Activated CD4-positive, alpha-beta T cell treated with anti-CD3 and anti-CD28 coated beads for 36 hours (primary cell): Measurements from ENCODE around the gene CNOT3. TPM values are rescaled to one million over a fixed set of nuclear protein-coding genes. Genes with fewer than 3 reads are reported as not detected.

ENCODE experiments used
- ATAC-seq: fragments of 200-7000 bp; cut with Tn5 transposase; one replicate; pipeline ENCODE4 v1.10.0; 2021; ENCODE audit warnings: mild to moderate bottlenecking, moderate library complexity
- CTCF ChIA-PET: fragments of 350-600 bp; sonication (Branson Sonifier 250); formaldehyde crosslinking; loops from one replicate; lab custom pipeline; 2021; ENCODE audit warnings: antibody characterized with exemption; lab: Charles Lee
- POLR2A ChIA-PET: fragments of 350-600 bp; sonication (Branson Sonifier 250); formaldehyde crosslinking; loops from one replicate; lab custom pipeline; 2021; ENCODE audit warnings: antibody characterized with exemption, inconsistent platforms; lab: Charles Lee
- DNase-seq: peaks from one replicate; pipeline ENCODE4 v3.0.0-alpha.2; 2020
- H3K27ac Mint-ChIP-seq: one replicate; pipeline ENCODE4 v1.8.0; 2021; ENCODE audit warnings: mixed read lengths
- H3K27me3 Mint-ChIP-seq: one replicate; pipeline ENCODE4 v1.8.0; 2021; ENCODE audit warnings: mixed read lengths
- H3K36me3 Mint-ChIP-seq: one replicate; pipeline ENCODE4 v1.8.0; 2021; ENCODE audit warnings: low read depth, mixed read lengths
- H3K4me1 Mint-ChIP-seq: one replicate; pipeline ENCODE4 v1.8.0; 2021; ENCODE audit warnings: mixed read lengths
- H3K4me3 Mint-ChIP-seq: one replicate; pipeline ENCODE4 v1.8.0; 2021; ENCODE audit warnings: mild to moderate bottlenecking, moderate library complexity, mixed read lengths
- H3K9me3 Mint-ChIP-seq: one replicate; pipeline ENCODE4 v1.8.0; 2021; ENCODE audit warnings: low read depth, mixed read lengths
- intact Hi-C, 2 experiments: fragments of 100-400 bp; cut with DNase I in 1 of 2; cut with micrococcal nuclease in 1 of 2; formaldehyde crosslinking; loops; one replicate each; pipeline versions ENCODE4 v1.14.2 to v1.15.1; 2022 to 2024; cut with DNase I, micrococcal nuclease
- total RNA-seq, 2 experiments: library from RNA; stranded (reverse); gene quantifications; one replicate each; pipeline ENCODE4 v1.2.3, GENCODE V29; 2021

CNOT3 gene
- total RNA-seq, 2 experiments from 2014 or later: 61.0 to 93.8 TPM

DNA sequence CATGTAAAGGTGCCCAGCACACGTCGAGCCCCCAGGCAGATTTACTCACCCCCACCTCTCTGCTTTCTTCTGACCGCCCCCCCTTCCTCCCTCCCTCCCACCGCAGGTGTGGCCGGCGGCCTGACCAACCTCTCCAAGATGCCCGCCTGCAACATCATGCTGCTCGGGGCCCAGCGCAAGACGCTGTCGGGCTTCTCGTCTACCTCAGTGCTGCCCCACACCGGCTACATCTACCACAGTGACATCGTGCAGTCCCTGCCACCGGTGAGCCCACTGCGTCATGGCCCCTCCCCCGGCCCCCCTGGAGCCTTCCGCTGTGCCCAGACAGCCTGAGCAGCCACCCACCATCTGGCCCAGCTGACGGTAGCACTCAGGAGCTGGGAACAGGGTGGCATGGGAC is 13.2 kb upstream of the CNOT3 start:
- Mint-ChIP-seq H3K27me3 (no peaks in the 10 kb centered on the region), H3K36me3 (peaks cover 45% of the 10 kb centered on the region), H3K4me3 (no peak overlapping the region), H3K9me3 (no peaks in the 10 kb centered on the region), H3K27ac (no peak overlapping the region), H3K4me1 (no peaks in the 10 kb centered on the region)
- DNase-seq (no peak), ATAC-seq (no peak)
- ChIA-PET POLR2A (no interaction called here), CTCF (interaction anchor here (1.0 kb wide), 1 partner anchor 252 kb away, joined by 3 read pairs; no protein-coding TSS in a partner anchor)
- intact Hi-C loops: no loop called here

- no peaks in the 10 kb centered on the region for H3K27me3 Mint-ChIP-seq
- no peak for ATAC-seq
- H3K27ac Mint-ChIP-seq: no peak overlapping the region
- CTCF ChIA-PET: no interaction called here
- no peak overlapping the region for H3K4me3 Mint-ChIP-seq
- no peak for DNase-seq
- no peaks in the 10 kb centered on the region for H3K9me3 Mint-ChIP-seq
- no peaks in the 10 kb centered on the region for H3K4me1 Mint-ChIP-seq
- POLR2A ChIA-PET: no interaction called here
- intact Hi-C loops: no loop called here
- H3K36me3 Mint-ChIP-seq: peaks cover 37% of the 10 kb centered on the region
These were observed 11.8 kb upstream of the CNOT3 start for GRCh38 chr19:54125713-54126112.

DNA sequence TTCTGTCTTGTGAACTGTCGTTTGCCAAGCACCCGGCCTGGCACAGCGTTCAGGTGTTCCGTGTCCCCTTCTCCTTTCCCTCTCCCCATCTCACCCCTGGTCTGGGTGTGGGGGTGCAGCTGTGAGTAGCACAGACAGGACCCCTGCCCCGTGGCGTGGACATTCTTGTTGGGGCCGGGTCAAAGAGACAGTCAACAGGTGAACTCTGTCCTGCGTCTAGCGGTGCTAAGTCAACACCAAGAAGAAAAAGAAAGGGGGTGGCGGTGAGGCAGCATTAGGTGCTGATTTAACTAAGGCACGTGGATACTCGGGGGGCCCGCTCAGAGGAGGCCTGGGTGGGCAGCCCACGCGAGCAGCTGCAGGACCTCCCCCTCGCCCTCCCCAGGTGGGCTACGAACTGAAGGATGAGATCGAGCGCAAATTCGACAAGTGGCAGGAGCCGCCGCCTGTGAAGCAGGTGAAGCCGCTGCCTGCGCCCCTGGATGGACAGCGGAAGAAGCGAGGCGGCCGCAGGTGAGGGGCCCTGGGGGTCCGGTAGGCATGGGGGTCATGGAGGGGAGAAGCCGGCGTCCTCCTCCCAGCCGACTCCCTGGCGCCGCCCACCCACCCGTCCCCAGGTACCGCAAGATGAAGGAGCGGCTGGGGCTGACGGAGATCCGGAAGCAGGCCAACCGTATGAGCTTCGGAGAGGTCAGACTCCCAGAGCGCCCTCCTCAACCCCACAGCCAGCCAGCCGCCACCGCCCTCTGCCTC is 9.7 kb upstream of the CNOT3 start:
- ChIA-PET POLR2A (no interaction called here), CTCF (no interaction called here)
- no peak for DNase-seq
- H3K9me3 Mint-ChIP-seq: no peaks in the 10 kb centered on the region
- no peak overlapping the region for H3K4me3 Mint-ChIP-seq
- no peak overlapping the region for H3K27ac Mint-ChIP-seq
- H3K4me1 Mint-ChIP-seq: no peaks in the 10 kb centered on the region
- peaks cover 22% of the 10 kb centered on the region for H3K36me3 Mint-ChIP-seq
- no peak for ATAC-seq
- intact Hi-C loops: no loop called here
- H3K27me3 Mint-ChIP-seq: no peaks in the 10 kb centered on the region

- H3K4me3 Mint-ChIP-seq: no peak overlapping the region
These were observed 9.2 kb upstream of the CNOT3 start for GRCh38 chr19:54128441-54128725.

DNA sequence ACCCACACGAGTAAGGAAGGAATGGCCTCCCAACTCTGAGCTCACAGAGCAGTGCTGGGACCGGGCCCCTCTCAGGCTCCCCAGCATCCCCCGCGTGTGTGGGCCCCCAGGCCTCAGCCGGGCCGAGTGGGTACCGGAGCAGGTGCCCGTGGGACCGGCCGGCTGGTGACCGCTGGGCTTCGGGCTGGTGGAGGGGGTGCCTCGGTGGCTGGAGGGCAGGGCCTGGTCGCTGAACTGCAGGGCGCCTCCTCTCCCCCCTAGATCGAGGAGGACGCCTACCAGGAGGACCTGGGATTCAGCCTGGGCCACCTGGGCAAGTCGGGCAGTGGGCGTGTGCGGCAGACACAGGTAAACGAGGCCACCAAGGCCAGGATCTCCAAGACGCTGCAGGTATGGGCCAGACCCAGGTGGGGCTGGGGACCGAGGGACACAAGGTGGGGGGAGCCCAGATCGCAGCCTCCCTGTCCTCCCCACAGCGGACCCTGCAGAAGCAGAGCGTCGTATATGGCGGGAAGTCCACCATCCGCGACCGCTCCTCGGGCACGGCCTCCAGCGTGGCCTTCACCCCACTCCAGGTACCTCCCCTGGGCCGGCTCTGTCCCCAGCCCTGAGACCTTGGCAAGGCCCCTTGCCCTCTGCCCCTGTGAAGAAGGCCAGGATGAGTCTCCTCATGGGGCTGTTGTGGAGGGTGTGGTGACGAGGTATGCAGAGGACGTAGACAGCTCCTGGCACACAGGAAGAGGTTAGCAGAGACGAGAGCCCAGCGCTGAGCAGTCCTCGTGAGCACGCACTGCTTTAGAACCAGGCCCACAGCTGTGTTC is 8.6 kb upstream of the CNOT3 start:
- DNase-seq: no peak
- Mint-ChIP-seq H3K9me3 (no peaks in the 10 kb centered on the region), H3K27me3 (no peaks in the 10 kb centered on the region), H3K27ac (no peak overlapping the region), H3K4me1 (no peaks in the 10 kb centered on the region), H3K36me3 (peaks cover 19% of the 10 kb centered on the region), H3K4me3 (no peak overlapping the region)
- POLR2A ChIA-PET: no interaction called here
- CTCF ChIA-PET: no interaction called here
- intact Hi-C loops: no loop called here
- ATAC-seq: no peak

More at GRCh38 chr19:54128441-54128725, 9.2 kb upstream of the CNOT3 start:
- POLR2A ChIA-PET: no interaction called here
- DNase-seq (no peak), ATAC-seq (no peak)
- H3K9me3 Mint-ChIP-seq: no peaks in the 10 kb centered on the region
- H3K27ac Mint-ChIP-seq: no peak overlapping the region
- peaks cover 20% of the 10 kb centered on the region for H3K36me3 Mint-ChIP-seq
- H3K27me3 Mint-ChIP-seq: no peaks in the 10 kb centered on the region
- no peaks in the 10 kb centered on the region for H3K4me1 Mint-ChIP-seq
- intact Hi-C loops: no loop called here
- CTCF ChIA-PET: no interaction called here

DNA sequence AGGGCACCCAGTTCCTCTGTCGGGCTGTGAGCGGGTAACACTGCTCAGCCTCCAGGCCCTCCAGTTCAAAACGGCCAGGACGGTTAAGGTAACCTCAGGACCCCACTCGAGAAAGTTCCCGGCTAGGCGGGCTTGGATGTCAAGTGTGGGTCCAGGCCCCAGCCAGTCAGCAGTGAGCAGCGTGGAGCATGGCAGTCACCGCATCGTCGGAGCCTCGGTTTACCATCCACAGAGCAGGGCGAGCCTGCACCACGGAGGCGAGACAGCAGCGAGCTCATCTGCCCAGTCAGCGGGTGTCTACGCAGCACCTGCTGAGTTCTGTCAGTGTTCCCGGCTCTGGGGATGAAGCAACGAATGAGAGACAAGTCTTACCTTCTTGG is 8.0 kb upstream of the CNOT3 start:
- ATAC-seq: no peak
- Mint-ChIP-seq H3K36me3 (peaks cover 14% of the 10 kb centered on the region), H3K27me3 (no peaks in the 10 kb centered on the region), H3K9me3 (no peaks in the 10 kb centered on the region), H3K4me1 (peaks cover 5% of the 10 kb centered on the region), H3K4me3 (no peak overlapping the region), H3K27ac (no peak overlapping the region)
- no peak for DNase-seq
- intact Hi-C loops: no loop called here
- CTCF ChIA-PET: no interaction called here
- POLR2A ChIA-PET: no interaction called here

- H3K9me3 Mint-ChIP-seq: no peaks in the 10 kb centered on the region
- ChIA-PET CTCF (no interaction called here), POLR2A (no interaction called here)
- intact Hi-C loops: no loop called here
- peaks cover 16% of the 10 kb centered on the region for H3K4me1 Mint-ChIP-seq
- peaks cover 1% of the 10 kb centered on the region for H3K36me3 Mint-ChIP-seq
- no peak overlapping the region for H3K4me3 Mint-ChIP-seq
- no peak overlapping the region for H3K27ac Mint-ChIP-seq
- ATAC-seq: no peak
- DNase-seq: no peak
- no peaks in the 10 kb centered on the region for H3K27me3 Mint-ChIP-seq
These were observed 4.1 kb upstream of the CNOT3 start for GRCh38 chr19:54133312-54133956.

DNA sequence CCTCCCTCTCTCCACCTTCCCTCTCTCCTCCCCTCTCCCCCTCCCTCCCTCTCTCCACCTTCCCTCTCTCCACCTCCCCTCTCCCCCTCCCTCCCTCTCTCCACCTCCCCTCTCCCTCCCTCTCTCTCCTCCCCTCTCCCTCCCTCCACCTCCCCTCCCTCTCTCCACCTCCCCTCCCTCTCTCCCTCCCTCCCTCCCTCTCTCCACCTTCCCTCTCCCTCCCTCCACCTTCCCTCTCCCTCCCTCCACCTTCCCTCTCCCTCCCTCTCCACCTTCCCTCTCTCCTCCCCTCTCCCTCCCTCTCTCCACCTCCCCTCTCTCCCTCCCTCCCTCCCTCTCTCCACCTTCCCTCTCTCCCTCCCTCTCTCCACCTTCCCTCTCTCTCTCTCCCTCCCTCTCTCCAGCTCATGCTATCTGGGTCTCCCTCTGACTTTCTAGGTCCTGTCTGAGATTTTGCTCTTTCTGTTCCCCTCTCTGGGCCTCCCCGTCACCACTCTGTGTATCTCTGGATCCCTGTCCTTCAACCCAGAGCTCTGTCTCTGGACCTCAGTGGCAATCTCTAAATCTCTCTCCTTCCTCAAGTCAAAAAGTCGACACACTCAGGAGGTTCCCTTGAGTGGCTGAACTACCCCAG is 3.5 kb upstream of the CNOT3 start:
- peaks cover 21% of the 10 kb centered on the region for H3K4me1 Mint-ChIP-seq
- POLR2A ChIA-PET: no interaction called here

DNA sequence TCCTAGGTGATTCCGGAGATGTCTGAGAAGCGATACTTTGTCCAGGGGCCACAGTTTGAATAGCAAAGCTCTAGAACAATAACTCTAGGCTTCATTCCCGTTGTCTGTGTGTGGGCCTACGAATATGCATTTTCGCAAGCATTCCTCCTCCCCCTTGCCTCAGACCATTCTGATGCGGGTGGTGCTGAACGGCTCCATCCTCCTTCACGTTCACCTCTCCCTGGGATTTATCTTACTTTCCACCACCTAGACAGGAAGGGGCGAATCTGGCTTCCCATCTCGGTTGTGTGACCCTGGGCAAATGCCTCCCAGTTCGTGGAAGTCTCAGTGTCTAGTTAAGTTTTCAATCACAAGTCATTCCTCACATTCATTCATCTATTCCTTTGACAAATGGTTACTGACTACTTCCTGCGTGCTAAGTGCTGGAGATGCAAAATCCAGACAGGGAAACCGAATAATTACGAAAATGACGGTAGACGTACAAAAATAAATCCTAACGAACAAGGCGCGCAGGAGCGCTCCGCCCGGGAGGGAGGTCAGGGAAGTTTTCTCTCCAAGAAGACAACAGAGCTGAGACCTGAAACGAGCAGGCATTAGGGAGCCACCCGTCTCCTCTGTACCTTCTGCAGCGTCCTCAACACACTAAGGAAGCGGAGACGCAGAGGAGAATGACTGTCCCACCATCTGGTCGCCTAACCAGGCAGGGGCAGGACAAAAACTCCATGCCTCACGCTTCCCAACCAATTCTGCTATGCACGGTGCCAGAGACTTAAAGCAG is 1.3 kb upstream of the CNOT3 start:
- DNase-seq: no peak
- POLR2A ChIA-PET: interaction anchor here (0.6 to 3.0 kb wide), 8 partner anchors 13 to 1662 kb away, joined by 3 to 35 read pairs (median 5); partner anchors contain the start of genes LENG1, LENG9, MBOAT7 and MYADM
- peak overlapping the region; percentile 71 for H3K27ac Mint-ChIP-seq

More for the DNA sequence above, 3.5 kb upstream of the CNOT3 start:
- H3K27ac Mint-ChIP-seq: no peak overlapping the region
- CTCF ChIA-PET: interaction anchor here (0.6 kb wide), 1 partner anchor 10 kb away, joined by 3 read pairs; no protein-coding TSS in a partner anchor
- no peaks in the 10 kb centered on the region for H3K27me3 Mint-ChIP-seq
- peaks cover 5% of the 10 kb centered on the region for H3K36me3 Mint-ChIP-seq
- no peaks in the 10 kb centered on the region for H3K9me3 Mint-ChIP-seq
- DNase-seq: no peak
- H3K4me3 Mint-ChIP-seq: no peak overlapping the region
- ATAC-seq: no peak
- intact Hi-C loops: no loop called here

GRCh38 chr19:54136864-54137698 is 481 bp upstream of the CNOT3 start:
- Mint-ChIP-seq H3K27me3 (no peaks in the 10 kb centered on the region), H3K4me1 (peaks cover 42% of the 10 kb centered on the region), H3K4me3 (peak overlapping the region; percentile 83), H3K36me3 (peaks cover 9% of the 10 kb centered on the region), H3K9me3 (no peaks in the 10 kb centered on the region), H3K27ac (peak overlapping the region; percentile 85)
- DNase-seq (peak; percentile 99), ATAC-seq (peak; percentile 86)
- ChIA-PET POLR2A (interaction anchor here (0.5 to 3.0 kb wide), 13 partner anchors 13 to 1661 kb away, joined by 3 to 35 read pairs (median 5); partner anchors contain the start of genes LENG1, LENG9, MBOAT7 and MYADM), CTCF (interaction anchor here (0.6 to 1.8 kb wide), 12 partner anchors 15 to 1204 kb away, joined by 3 to 15 read pairs (median 4); partner anchors contain the start of genes LENG1, MBOAT7, PRPF31 and TFPT)
- intact Hi-C loops: loop anchor here (1.0 to 2.0 kb wide), 14 partner anchors 22 to 1468 kb away; partner anchors contain the start of genes LENG1 (in 2 of the 2), LENG8 (in 2 of the 2), NDUFA3 (in 2 of the 2) and PRPF31 (in 2 of the 2)

More for the DNA sequence above, 1.3 kb upstream of the CNOT3 start:
- no peak for ATAC-seq
- Mint-ChIP-seq H3K4me1 (peaks cover 38% of the 10 kb centered on the region), H3K36me3 (peaks cover 9% of the 10 kb centered on the region), H3K9me3 (no peaks in the 10 kb centered on the region), H3K27me3 (no peaks in the 10 kb centered on the region), H3K4me3 (peak overlapping the region; percentile 83)
- intact Hi-C loops: loop anchor here in 1 of 2 experiments (2.0 kb wide), 2 partner anchors 65 to 267 kb away; partner anchors contain the start of gene RPS9
- CTCF ChIA-PET: interaction anchor here (0.6 to 1.8 kb wide), 13 partner anchors 16 to 1205 kb away, joined by 3 to 15 read pairs (median 3); partner anchors contain the start of genes LENG1, MBOAT7, PRPF31 and TFPT
